GM18508 (cell line): ENCODE data around the gene NLRP1.
"Not testable (repeated sequence)": the region's sequence is repeated elsewhere in the genome, so short reads cannot be mapped to it uniquely, and the experiment has no call there.

Experiments used
- ATAC-seq: cut with Tn5 transposase; IDR thresholded peaks from one replicate; pipeline ENCODE4 v1.9.1; 2021; ENCODE audit warnings: moderate number of reproducible peaks; ENCODE audit not compliant: insufficient read depth, unreplicated experiment

NLRP1 gene

DNA sequence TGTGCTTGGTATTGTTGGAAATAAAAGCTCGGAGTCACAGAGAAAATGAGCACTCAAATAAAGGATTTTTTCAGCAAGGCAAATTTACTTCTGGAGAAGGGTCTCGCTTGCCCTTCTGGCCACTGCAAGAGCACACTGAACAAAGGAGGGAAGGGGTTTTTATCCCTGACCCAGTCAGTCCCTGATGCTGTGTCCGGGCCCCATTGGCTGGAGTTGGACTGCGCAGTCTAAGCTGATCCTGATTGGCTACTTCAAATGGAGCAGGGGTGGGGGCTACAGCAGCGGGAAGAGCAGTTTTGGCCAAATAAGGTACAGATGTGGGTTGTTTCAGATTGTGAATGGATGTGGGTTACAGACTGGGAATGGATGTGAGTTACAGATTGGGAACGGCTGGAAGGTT lies 4.3 kb upstream of the NLRP1 start:
- no peak for ATAC-seq

DNA sequence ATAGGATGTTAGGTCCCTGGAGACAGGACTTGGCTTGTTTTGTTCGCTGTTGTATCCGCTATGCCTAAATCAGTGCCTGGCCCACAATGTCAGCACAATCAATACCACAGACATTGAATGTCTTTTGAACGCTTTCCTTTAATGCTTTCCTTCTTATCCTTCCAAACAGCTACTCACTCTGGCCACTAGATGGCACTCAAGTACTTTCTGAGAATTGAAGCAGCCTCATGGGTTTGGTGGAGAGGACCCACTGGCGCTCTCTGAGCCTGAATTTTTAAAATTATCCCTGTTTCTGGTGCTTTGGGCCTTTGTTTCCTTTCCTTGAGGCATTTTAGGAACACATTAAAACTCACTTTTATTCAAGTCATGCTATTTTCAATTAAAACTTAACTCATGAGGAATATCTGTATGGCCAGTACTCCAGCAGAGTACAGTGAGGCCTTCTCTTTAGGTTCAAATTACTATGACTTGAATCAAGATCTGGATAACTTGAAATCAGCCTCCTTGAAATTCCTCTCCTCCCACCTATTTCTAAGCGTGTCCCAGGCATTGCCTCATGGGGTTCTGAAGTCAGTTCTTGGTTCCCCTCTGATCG lies 3.2 kb upstream of the NLRP1 start:
- no peak for ATAC-seq

DNA sequence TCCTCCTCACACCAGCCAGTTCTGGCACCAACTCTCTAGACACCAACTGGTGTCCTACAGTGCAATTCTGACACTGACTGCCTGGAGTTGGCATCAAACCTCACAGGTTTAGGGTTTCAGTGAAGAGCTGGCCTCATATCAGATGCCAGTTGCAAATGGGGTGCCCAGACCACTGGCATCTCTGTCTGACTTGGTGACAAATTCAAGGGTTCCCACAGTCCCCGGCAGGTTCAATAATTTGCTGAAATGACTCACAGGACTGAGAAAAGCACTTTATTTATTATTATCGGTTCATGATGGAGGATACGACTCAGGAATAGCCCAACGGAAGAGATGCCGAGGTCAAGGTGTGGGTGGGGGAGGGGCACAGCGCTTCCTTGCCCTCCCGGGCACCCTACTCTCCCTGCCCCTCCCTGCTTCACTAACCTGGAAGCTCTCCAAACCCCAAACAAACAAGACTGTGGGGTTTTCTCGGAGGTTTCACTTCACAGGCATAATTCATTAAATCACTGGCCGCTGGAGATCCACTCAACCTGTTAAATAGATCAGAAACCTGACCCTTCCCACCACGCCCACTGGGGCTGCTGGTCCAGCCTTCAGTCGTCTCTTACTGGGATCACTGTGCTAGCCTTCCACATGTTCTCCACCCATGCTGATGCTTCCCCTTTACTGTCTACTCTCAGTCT lies 1.7 kb upstream of the NLRP1 start:
- no peak for ATAC-seq

DNA sequence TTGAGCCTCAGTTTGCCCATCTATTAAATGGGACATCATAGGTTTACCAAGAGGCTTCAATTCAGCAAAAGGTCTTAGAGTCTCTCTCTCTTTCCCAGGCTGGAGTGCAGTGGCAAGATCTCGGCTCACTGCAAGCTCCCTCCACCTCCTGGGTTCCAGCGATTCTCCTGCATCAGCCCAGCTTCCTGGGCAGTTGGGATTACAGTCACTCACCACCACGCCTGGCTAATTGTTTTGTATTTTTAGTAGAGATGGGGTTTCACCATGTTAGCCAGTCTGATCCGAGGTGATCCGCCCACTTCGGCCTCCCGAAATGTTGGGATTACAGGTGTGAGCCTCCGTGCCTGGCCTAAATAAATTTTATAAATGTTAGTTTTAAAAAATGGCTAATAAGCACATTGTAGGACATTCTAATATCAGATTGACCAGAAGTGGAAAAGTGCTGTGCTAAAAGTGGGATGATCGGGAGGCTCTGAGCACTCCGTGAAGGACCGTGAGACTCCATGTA lies 1.0 kb upstream of the NLRP1 start:
- no peak for ATAC-seq

DNA sequence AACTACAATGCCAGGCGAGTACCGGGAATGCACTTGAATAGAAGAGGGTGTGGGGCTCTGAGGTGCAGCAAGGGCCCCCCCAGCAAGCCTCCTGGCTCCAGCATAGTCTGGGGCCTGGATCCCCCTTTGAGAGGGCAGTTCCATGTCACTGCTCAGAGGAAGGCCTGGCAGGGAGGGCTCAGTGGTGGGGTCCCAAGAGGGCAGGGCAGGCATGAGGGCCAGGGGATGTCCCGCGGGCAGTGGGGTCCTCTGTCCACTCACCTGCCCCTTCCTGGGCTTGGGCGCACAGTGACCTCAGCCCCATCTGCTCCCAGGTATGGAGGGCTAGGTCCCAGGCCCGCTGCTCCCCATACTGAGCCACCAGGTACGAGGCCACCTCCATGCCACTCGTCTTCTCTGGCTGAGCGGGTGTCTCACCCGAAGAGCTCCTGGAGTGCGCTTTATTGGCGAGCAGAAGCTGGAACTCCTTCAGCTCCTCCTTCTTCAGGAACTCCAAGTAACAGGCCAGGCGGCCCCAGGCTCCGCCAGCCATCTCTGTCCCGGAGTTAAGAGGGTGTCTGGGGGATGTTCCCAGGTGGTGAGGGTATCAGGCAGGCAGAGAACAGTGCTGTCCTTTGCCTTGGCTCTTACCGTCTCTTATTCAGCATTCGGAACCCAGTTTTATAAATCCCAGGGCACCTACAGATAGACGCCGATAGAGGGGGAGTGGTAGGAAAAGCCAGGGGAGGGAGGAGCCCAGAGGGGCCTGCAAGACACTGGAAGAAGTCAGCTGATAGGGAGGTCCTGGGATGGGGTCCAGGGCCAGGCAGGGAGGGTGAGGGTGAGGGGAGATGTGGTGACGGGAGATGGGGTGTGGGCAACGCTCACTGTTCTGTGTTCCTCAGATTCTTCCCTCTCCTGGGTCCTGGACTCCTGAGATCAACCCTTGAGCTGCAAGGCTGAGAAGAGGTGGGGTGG lies 605 bp downstream of the NLRP1 start:
- no peak for ATAC-seq

DNA sequence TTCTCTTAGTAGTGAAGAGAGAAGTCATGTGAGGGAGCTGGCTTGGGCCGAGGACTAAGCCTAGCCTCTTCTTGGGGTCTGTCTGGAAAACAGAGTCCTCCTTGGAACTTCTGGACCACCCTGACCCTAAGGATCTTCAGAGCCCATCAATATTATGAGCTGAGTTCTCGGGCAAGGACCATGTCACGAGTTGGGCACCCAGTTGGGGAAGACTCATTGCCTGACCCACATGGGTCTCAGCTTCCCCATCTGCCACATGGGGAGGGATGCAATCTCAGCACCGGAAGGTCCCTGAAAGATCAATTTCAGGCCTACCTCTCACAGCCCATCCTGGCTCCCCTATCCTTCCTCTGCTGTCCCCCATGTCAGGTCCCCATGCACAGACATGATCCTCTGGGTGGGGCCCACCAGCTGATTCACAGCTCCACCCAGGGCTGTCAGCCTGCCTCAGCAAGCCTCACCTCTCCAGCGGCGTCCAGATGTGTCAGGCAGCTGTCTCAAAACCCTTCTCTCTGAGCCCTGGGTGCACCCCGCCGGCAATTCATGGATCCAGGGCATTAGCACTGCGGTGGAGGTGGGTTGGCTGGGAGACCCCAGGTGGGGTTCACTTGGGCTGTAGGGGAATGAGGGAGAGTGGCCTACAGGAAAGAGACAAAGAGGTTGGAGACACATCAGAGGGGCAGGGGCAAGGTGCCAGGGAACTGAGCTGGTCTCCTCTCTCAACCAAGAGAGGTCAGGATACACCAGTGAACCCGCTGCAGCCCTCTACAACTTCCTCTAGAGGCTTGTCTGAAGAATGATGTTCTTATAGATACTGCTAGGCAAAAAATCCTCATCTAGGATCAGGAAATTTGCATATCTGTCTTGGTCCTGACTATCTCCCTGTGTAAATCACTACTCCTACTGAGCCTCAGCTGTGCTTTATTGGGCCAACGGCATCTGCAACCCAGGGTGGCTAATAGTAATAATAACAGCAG lies 1.8 kb downstream of the NLRP1 start:
- no peak for ATAC-seq

DNA sequence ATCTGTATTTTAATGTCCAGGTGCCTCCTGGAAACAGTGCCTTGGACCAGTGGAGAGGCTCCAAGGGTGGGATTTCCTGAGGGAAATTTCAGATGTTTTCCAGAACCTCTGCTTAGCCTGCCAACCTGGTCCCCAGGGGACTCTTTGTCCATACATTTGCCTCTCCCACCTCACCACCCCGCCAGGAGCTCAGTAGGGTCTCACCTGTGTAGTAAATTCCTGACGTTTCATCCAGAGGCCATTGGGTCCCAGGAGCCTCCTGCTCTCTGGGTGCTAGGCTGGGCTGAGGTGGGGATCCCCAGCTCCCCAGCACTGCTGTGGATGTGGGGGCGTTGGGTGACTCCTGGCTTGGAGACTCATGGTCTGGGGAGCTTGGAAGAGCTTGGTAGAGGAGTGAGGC lies 2.7 kb downstream of the NLRP1 start:
- no peak for ATAC-seq

DNA sequence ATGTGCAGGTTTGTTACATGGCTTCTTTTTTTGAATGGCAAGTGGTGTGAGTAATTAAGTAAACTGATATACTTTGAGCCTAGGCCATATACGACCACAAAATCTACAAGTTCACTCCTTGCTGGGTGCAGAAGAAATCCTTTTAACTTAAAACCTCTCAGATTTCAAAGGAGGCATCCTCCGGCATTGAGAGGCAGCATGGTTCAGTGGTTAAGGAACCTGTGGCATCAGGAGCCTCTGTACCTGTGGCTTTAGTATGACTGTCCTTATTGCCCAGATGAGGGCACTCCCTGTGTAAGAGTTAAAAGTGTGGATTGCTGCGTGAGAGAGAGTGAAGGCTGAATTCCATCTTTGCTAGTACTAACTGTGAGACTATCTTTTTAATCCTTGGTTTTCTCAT lies 3.3 kb downstream of the NLRP1 start:
- ATAC-seq, result no peak

DNA sequence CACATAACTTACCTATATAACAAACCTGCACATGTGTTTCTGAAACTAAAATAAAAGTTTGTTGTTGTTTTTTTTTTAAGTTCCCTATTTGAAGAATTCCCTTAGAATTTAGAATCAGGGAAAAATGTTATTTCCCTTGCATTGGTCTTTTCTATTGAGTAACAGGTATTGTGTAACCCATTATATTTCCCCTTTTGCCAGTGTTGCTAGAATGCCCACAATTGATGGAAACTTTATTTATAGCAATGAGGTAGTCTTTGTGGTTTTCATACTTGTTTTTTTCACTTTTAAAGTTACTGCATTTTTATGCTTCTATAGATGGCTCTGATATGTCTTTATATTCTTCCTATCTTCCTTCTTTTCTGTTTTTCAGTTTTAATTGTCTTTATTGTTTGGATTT lies 3.9 kb downstream of the NLRP1 start:
- no peak for ATAC-seq

DNA sequence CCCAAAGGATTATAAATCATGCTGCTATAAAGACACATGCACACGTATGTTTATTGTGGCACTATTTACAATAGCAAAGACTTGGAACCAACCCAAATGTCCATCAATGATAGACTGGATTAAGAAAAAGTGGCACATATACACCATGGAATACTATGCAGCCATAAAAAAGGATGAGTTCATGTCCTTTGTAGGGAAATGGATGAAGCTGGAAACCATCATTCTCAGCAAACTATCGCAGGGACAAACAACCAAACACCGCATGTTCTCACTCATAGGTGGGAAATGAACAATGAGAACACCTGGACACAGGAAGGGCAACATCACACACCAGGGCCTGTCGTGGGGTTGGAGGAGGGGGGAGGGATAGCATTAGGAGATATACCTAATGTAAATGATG lies 5.5 kb downstream of the NLRP1 start:
- ATAC-seq, result not testable (repeated sequence)

DNA sequence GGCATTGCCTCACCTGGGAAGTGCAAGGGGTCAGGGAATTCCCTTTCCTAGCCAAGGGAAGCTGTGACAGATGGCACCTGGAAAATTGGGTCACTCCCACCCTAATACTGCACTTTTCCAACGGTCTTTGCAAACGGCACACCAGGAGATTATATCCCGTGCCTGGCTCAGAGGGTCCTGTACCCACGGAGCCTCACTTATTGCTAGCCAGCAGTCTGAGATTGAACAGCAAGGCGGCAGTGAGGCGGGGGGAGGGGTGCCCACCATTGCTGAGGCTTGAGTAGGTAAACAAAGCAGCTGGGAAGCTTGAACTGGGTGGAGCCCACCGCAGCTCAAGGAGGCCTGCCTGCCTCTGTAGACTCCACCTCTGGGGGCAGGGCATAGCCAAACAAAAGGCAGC lies 11.3 kb downstream of the NLRP1 start:
- ATAC-seq, result not testable (repeated sequence)

DNA sequence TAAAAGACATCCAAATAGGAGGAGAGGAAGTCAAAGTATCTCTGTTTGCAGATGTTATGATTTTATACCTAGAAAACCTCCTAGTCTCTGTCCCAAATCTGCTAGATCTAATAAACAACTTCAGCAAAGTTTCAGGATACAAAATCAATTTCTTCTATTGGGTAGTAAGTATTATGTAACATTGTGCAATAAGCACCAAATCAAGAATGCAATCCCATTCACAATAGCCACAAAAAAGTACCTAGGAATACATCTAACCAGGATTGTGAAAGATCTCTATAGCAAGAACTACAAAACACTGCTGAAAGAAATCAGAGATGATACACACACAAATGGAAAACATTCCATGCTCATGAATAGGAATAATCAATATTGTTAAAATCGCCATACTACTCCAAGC lies 13.0 kb downstream of the NLRP1 start:
- no peak for ATAC-seq

DNA sequence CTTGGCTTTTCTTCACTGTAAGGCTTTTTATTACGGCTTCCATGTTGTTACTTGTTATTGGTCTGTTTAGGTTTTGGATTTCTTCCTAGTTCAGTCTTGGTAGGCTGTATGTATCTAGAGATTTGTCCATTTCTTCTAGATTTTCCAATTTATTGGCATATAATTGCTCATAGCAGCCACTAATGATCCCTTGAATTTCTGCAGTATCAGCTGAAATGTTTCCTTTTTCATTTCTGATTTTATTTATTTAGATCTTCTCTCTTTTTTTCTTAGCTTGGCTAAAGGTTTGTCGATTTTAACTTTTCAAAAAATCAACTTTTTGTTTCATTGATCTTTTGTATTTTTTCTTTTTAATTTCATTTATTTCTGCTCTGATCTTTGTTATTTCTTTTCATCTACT lies 18.5 kb downstream of the NLRP1 start:
- no peak for ATAC-seq

DNA sequence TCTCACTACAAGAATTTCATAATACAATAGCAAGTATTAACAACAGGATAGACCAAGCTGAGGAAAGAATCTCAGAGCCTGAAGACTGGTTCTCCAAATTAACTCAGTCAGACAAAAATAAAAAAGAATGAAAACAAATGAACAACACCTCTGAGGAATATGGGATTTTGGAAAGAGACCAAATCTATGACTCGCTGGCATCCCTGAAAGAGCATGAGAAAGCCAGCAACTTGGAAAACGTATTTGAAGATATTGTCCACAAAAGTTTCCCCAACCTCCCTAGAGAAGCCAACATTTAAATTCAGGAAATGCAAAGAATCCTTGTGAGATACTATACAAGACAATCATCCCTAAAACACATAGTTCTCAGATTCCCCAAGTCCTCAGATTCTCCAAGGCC lies 20.9 kb downstream of the NLRP1 start:
- no peak for ATAC-seq

DNA sequence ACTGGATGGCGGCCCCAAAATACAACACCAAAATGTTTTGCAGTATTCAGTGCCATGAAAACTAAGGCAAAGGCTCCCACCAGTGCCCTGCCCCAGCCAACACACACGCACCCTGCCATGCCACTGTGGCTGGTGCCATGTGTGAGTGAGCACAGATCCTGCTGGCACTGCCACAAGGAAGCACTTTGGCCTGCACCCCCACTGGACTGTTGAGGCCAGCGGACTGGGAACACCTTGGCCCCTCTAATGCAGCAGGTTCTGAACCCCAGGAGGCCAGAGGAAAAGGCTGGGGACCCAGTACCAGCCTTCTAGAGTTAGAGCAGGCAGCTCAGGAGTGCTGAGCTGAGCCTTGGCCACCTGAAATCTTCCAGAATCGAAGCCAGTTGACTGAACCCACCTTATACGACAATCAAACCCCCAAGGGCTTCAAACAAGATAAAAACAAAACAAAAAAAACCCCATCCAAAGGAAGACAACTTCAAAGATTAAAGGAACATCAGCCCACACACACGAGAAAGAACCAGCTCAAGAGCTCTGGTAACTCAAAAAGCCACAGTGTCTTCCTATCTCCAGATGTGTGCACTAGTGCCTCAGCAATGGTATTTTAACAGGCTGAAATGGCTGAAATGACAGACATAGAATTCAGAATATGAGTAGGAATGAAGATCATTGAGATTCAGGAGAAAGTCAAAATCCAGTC lies 21.5 kb downstream of the NLRP1 start:
- no peak for ATAC-seq

DNA sequence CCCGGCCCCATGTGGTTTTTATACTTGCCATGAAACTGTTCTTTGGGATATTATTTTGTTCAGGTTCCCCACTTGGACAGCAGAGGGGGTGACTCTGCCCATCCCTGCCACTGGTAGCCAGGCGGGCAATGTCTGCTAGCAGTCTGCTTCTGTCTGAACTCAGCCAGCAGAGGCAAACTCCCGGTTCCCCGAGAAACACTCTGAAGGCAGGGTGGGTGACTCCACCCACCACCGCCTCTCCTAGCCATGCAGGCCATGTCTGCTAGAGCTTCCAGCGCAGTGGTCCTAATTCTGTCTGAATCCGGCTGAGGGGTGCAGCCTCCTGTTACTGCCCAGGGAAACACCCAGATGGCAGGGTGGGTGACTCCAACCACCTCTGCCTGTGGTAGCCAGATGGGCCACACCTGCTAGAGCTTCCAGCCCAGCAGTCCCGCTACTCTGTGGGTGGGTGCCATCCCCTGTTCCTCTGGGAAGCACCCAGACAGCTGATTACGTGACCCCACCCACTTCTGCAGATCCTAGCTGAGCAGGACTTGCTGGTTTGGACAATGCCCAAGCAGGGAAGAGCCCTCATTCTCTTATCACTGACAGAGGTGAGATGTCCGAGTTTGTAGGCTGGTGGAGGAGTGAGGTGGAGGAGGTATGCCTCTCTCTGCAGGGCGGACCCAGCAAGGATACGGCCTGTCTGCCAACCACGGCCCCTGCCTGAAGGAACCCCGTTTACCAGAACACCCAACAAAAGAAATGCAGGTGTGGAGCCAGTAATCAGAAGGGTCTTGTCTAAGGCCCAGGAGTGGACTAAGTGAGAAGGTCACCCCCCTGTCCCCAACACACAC lies 22.4 kb downstream of the NLRP1 start:
- ATAC-seq, result no peak

DNA sequence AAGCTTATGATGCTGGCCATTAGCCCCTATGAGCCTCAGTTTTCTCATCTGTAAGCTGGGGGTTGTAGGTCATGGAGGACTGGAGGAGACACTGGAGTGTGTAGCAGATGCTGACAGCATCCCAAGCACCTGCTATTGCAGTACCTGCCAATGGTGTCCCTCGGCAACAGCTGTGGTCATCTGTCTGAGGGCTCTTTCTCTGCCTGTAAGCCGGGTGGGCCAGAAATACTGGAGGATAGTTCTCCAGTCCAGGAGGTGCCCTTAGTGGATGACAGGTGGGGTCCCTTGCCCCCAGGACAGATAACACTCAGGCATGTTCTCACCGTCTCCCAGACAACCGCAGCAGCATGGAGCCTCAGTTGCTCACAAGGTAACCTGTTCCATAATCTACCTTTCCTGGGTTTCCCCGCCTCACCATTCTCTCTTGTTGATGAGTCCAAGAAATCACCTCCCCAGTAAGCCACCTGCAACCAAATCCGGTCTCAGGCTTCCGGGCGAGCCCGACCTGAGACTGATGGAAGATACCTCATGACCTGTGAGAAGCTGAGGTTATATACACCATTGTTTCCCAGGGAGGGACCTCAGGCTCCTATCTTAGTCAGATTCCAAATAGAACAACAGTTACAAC lies 23.8 kb downstream of the NLRP1 start:
- ATAC-seq, result no peak
